Measurements from ENCODE around the gene TXNRD1.

Gene TXNRD1

DNA sequence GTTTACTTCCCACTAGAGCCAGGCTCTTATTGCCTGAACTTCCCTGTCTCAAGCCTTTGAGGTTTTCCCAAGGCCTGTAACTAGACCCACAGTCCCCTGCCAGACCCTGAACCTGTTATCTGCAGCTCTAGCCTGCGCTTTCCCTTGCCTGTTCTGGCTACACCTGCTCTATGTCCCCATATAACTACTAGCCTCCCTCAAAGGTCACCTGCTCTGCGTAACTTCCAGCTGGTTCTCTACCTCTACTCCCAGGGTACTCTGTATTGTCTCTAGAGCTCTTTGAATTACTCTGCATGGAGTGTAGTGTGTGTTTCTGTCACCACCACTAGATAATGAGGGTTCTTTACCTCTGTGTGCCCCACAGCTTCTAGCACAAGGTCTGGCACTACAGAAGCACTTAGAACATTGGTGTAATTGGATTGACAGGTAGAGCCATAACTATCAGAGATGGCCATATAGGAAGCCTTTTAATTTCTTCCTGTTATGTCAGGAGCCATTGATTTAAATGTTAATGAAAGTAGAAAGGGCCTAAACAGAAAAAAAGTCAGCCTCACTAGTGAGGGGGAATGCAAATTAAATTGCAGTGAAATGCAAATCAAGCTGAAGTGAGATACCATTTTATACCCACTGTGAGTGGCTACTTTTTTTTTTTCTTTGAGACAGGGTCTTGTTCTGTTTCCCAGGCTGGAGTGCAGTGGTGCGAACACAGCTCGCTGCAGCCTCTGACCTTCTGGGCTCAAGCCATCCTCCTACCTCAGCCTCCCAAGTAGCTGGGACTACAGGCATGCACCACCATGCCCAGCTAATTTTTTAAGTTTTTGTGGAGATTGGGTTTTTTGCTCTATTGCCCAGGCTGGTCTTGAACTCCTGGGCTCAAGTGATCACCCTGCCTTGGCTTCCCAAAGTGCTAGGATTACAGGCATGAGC is 135.7 kb downstream of the TXNRD1 start:
- DNase-seq = no peak

- DNase-seq = no peak
Observed at GRCh38 chr12:104352106-104352713, 136.6 kb downstream of the TXNRD1 start.

GRCh38 chr12:104353012-104353981 is 137.7 kb downstream of the TXNRD1 start:
- no peak for DNase-seq

DNA sequence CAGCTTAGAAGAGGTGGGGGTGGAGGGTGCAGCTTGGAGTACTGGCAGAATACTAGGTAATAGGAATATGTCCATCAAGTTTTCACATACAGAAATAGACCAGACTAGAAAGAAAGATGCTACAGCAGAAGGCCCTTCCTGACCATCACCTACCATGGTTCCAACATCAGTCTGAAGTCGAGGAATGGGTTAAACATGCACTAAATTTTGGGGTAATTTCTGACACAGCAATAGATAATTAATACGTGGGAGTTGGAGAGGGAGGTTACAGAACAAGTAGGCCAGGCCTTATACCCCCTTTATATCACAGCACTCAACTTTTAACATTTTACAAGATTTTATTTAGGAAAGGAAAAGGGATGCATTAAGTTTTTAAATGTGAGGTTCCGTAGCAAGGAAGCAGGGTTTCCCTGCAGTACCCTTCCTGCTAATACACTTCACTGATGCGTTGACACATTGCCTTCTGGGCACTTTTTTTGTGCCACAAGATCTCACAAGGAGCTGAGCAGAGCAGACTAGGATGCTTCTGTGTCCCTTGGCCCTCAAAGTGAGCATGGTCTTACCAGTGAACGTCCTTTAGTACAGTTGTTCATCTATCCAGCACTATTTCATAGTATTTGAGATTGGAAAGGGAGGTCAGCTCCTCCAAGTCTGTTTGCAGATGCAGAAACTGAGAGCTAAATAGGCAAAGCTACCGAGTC is 138.7 kb downstream of the TXNRD1 start:
- no peak for DNase-seq

DNA sequence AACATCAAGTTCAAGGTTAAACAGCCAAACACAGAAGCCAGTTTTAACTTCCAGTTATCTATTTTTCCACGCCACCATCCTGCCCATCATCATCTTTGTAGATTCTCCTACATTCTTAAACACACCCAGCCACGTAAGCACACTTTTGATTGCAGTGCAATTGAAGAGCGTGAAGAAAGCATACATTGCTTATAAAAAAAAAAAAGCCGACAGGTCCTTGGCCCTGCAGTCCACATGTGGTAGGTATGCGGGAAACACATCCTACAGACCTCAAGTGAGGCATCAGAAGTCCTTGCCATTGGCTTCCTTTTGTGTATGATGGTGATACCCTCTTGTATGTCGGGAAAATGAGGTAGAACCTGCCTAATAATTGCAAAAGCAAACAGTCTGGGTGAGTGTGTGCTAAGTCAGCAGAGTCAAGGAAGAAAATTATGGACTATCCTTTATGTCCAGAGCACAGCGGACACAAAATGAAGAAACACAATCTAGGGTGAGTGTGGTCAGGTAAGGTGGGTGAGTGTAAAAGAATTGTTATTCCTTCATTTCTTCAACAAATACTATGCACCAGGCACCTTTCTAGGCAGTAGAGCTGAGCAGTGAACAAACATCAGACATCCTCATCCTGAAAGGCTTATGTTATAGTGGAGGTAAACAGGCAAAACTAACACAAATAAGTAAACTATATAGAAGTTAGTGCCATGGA is 139.4 kb downstream of the TXNRD1 start:
- DNase-seq = no peak

DNA sequence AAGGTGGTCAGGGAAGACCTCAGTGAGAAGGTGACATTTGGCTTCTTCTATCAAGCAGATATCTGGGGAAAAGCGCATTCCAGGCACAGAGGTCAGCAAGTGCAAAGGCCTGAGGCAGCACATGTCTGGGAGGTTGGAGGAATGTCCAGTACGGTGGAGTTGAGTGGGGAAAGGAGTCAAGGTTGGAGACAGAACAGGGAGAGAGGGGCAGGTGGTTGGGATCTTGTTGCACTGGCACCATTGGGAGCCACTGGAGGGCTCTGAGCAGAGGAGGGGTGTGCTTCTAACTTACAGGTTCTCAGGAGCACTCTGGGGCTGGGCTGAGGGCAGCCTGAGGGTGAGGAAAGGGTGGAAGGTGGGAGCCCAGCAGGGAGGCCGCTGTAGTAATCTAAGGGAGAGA is 140.1 kb downstream of the TXNRD1 start:
- DNase-seq = no peak

DNA sequence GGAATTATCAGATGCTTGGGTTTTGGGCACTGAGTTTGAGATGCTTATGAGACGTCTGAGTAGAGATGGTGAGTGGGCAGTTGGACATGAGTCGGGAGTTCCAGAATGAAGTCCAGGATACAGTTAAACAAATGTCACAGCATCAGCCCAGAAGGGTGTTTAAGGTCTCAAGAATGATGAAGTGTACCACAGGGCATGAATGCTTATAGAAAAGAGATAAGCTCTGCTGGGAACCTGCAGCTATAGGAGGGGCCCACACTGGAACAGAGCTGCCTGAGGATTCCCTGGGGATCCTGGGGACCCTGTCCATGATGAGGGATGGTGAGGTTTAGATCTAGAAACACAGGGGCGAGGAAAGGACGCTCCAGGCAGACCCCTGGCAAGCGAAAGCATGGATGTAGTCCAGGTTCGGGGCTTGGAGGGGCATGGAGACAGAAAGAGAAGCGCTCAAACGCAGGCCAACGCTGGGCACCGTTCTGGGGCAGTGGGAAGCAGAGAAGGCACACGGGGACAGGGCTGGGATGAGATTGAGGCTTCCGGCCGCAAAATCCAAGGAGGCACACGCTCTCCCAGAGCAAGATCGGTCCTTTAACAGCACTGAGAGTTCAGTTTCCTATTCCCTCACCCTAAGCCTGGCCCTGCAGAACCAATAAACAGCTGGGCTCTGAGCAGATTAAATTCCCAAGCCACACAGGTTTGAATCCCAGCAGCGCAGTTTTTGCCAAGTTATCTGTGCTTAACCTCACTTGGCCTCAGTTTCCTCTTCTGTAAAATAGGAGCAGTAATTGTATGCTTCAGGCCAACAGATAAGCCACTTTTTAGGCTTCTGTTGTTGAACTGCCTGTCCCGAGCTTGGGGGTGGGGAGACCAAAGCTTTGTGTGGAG is 140.9 kb downstream of the TXNRD1 start:
- no peak for DNase-seq

DNA sequence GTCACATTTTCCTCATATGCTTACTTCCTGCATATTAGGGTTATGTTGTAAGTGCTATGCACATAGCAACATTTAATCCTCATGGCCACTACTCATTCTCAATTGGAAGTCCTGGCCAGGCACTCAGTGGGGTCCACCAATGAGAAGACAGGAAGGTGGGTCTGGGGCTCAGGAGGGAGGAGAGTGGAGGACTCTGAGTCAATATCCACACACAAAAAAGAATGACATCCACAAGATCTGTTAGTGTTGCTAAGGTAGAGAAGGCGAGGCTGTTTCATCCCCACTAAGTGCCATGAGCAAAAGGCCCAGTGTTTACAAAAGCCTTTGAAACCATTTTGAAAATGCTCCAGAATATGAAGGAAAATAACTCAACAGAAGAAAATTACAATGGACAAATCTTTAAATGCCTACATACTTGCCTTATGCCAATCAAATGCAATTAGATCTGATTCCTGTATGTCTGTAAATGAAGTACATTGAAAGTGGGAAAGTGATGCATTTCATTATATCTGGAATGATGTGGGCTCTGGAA is 141.9 kb downstream of the TXNRD1 start:
- DNase-seq = peak; percentile 40

DNA sequence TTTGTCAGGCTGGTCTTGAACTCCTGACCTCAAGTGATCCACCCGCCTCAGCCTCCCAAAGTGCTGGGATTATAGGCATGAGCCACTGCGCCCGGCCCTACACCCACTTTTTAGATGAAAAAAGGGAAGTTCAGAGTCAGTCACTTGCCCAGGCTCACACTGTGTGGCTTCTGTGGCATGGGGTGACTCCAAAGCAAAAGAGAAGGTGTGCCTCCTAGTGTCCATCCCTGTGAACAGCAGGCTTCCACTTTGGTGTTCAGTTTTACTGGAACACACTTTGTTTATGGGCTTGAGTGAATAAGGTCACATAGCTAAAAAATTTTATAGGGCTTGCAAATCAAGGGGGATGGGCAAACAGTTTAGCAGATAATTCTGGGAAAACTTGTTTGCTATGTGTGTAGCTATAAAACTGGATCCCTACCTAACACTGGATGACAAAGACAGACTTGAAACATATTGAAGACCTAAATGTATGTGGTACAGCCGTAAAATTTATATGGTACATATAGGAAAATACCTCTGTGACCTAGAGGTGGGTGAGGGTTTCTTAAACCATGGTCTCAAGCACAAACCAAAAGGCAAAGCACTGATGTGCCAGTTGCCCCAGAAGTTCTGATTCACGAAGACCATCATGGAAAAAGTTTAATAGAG is 142.9 kb downstream of the TXNRD1 start:
- DNase-seq = peak; percentile 96

- no peak for DNase-seq
Observed at GRCh38 chr12:104359216-104359615, 143.6 kb downstream of the TXNRD1 start.

- no peak for DNase-seq
Observed at GRCh38 chr12:104360157-104360556, 144.6 kb downstream of the TXNRD1 start.

DNA sequence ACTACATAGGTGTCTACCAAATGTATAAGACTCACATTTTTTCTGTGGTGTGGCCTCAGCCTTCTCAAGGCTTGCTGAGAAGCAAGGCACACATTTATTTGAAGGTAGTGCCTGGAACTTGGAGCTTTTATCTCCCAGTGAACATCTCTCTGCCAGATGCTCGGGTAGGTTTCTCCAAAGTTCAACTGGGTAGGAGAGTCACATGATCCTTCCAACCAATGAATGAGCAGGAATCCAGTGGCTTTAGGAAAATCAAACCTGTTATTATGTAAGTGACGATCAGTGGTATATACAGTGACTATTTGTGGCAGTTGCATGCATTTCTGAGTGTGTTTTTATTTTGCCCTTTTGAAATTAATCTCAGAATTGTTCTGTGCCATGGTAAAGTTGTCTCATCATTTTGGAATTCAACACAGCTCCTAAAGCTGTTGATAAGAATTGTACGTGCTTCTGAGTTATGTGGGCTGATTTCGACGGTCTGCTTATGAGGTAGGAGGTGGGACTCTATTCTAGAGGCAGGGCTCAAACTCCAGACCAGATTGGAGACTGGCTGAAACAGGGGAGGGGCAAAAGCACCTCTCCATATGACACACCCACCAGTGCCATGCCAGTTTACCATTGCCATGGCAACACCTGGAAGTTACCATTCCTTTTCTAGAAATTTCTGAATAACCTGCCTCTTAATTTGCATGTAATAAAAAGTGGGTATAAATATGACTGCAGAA is 145.6 kb downstream of the TXNRD1 start:
- no peak for DNase-seq

- DNase-seq = no peak
Observed at GRCh38 chr12:104365921-104366410, 150.4 kb downstream of the TXNRD1 start.

DNA sequence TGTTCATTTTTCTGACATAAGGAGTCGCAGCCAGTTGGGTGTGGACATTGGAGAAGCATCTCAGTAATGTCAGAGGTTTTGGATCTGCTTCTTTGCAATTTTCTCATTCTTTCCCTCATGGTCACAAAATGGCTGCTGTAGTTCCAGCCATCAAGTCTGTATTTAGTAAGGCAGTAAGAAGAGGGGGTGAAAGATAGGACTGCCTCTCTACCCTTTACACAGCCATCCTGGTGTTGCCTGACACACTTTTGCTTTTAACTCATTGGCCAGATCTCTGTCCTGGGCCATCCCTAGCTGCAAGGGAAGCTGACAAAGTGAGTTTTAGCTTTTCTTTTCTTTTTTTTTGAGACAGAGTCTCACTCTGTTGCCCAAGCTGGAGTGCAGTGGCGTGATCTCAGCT is 154.1 kb downstream of the TXNRD1 start:
- no peak for DNase-seq

DNA sequence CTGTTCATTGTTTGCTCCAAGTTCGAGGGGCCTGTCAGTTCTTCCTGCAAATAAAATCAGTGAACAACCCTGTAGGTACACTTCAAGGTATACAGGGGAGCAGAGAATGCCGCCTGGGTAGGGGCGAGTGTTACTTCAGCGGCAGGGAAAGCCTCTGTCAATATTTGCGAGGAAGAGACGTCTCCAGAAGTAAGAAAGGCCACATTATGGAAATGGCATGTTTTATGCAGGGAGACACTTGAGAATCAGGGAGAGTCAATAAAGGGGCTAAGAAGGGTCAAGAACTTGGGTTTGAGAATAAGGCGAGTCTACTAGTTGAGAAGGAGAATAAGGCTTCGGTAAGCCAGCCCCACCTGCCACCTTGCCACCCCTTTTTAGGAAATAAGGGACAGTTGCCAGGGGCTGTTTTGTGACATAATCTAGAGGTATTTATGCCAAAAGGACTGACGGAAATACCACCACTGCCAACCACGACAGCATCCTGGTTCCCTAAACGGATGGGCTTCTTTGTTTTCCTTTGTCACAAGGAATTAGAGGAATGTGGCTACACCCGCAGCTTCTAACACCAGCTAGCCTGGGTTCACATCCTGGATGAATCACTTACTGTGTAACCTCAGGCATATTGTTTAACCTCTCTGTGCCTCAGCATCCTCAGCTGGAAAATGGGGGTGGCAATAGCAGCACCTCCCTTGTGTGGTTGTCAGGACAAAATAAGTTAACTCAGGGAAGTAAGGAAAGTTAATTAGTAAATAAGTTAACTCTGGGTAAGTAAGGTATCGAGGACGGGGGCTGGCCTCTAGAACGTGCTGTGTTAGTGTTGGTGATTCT is 155.7 kb downstream of the TXNRD1 start:
- DNase-seq = no peak

DNA sequence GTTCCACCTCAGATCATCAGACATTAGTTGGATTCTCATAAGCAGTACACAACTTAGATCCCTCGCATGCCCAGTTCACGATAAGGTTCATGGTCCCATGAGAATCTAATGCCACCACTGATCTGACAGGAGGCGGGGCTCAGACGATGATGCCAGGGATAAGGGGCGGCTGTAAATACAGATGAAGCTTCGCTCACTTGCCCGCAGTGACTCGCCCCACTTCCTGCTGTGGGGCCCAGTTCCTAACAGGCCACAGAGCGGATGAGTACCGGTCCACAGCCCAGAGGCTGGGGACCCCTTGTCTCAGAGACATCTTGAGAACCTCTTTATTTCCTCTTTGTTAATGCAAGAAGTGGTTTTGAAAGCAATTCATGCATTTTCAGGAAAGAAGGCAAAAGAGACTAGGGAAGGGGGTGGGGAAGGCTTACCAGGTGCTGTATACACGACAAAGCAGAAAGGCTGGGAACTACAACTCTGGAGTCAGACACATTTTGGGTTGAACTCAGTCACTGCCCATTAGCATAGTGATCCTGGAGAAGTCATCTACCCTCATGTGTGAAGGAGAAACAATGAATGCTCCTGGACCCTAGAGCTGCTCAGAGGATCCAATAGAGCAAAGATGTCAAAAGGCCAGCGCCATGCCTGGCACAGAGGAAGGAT is 156.6 kb downstream of the TXNRD1 start:
- DNase-seq = peak; percentile 52

DNA sequence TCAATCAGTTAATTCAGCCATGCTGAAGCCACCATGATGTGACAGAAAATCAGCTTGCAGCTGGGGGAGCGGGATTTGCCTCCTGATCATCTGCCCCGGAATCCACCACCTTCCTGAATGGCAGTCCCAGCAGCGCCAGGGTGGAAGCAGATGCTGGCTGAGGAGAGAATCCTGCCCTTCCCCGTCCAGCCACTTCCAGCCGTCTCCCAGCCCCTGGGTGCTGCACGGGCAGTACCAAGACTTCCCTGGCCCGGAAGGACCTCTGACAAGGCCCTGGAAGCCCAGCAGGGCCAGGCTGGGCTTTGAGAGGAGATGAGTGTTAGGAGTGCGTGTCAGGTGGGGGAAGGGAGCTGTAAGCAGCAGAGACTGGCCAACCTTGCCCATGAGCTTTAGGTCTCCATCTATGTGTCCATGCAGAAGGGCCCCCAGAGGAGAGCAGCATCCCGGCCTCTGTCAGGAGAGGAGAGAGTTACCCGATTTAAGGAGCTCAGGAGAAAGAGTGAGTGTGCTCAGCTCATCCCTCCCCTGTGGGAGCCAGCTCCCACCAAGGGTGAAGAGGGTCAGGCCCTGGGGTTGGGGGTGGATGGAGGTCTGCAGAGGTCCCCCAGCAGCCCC is 157.2 kb downstream of the TXNRD1 start:
- DNase-seq = no peak

Data from MV-4-11 (cell line).